GM12874 (cell line): ENCODE data around the gene PIK3R6.

Experiments used
- CTCF ChIP-seq: IDR thresholded peaks from 2 replicates; pipeline ENCODE4 v1.5.1; 2011; ENCODE audit warnings: low read depth, mild to moderate bottlenecking, control low read depth, low read length, moderate library complexity; ENCODE audit not compliant: insufficient read depth

PIK3R6 gene

GRCh38 chr17:8789743-8790142 lies 77.7 kb downstream of the PIK3R6 start:
- no peak for TF ChIP-seq CTCF

GRCh38 chr17:8788998-8789397 lies 78.5 kb downstream of the PIK3R6 start:
- TF ChIP-seq CTCF: no peak

GRCh38 chr17:8785547-8786413 lies 81.7 kb downstream of the PIK3R6 start:
- peak; percentile 91 for TF ChIP-seq CTCF

- TF ChIP-seq CTCF: no peak
Measured at GRCh38 chr17:8782176-8782575, 85.3 kb downstream of the PIK3R6 start.

- no peak for TF ChIP-seq CTCF
Measured at GRCh38 chr17:8781776-8782175, 85.7 kb downstream of the PIK3R6 start.

GRCh38 chr17:8776881-8777280 lies 90.6 kb downstream of the PIK3R6 start:
- no peak for TF ChIP-seq CTCF

- TF ChIP-seq CTCF: no peak
Measured at GRCh38 chr17:8776248-8776647, 91.2 kb downstream of the PIK3R6 start.
